Liver (tissue), 3 donors: ENCODE data around the gene RDX.

Experiments used
- RXRA ChIP-seq, 2 donors: IDR thresholded peaks; 2 replicates each; pipeline ENCODE4 v1.6.1; 2017 to 2018; ENCODE audit warnings: antibody characterized with exemption in 2 of 2, mild to moderate bottlenecking in 1 of 2
- TF ChIP-seq, protein P1 (sequence below): fragments of 150-350 bp; IDR thresholded peaks from 2 replicates; pipeline ENCODE4 v1.5.1; 2017; ENCODE audit warnings: improper control_type of control experiment, low read depth, low read length; ENCODE audit not compliant: missing input control
- TF ChIP-seq, protein P2 (sequence below): IDR thresholded peaks from 2 replicates; pipeline ENCODE4 v1.6.1; 2016; ENCODE audit warnings: antibody characterized with exemption, mild to moderate bottlenecking
- donor health status: healthy.
- donor health status: healthy.

- TF ChIP-seq, protein P1, sequence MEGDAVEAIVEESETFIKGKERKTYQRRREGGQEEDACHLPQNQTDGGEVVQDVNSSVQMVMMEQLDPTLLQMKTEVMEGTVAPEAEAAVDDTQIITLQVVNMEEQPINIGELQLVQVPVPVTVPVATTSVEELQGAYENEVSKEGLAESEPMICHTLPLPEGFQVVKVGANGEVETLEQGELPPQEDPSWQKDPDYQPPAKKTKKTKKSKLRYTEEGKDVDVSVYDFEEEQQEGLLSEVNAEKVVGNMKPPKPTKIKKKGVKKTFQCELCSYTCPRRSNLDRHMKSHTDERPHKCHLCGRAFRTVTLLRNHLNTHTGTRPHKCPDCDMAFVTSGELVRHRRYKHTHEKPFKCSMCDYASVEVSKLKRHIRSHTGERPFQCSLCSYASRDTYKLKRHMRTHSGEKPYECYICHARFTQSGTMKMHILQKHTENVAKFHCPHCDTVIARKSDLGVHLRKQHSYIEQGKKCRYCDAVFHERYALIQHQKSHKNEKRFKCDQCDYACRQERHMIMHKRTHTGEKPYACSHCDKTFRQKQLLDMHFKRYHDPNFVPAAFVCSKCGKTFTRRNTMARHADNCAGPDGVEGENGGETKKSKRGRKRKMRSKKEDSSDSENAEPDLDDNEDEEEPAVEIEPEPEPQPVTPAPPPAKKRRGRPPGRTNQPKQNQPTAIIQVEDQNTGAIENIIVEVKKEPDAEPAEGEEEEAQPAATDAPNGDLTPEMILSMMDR, result no peak
- TF ChIP-seq, protein P2, sequence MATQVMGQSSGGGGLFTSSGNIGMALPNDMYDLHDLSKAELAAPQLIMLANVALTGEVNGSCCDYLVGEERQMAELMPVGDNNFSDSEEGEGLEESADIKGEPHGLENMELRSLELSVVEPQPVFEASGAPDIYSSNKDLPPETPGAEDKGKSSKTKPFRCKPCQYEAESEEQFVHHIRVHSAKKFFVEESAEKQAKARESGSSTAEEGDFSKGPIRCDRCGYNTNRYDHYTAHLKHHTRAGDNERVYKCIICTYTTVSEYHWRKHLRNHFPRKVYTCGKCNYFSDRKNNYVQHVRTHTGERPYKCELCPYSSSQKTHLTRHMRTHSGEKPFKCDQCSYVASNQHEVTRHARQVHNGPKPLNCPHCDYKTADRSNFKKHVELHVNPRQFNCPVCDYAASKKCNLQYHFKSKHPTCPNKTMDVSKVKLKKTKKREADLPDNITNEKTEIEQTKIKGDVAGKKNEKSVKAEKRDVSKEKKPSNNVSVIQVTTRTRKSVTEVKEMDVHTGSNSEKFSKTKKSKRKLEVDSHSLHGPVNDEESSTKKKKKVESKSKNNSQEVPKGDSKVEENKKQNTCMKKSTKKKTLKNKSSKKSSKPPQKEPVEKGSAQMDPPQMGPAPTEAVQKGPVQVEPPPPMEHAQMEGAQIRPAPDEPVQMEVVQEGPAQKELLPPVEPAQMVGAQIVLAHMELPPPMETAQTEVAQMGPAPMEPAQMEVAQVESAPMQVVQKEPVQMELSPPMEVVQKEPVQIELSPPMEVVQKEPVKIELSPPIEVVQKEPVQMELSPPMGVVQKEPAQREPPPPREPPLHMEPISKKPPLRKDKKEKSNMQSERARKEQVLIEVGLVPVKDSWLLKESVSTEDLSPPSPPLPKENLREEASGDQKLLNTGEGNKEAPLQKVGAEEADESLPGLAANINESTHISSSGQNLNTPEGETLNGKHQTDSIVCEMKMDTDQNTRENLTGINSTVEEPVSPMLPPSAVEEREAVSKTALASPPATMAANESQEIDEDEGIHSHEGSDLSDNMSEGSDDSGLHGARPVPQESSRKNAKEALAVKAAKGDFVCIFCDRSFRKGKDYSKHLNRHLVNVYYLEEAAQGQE, result no peak
- no peak for TF ChIP-seq RXRA (IDR thresholded peaks at IDR 0.05)
Measured at GRCh38 chr11:110329445-110329844, 33.0 kb upstream of the RDX start.
